ENCODE results near the gene PDE8B.

Gene PDE8B

DNA sequence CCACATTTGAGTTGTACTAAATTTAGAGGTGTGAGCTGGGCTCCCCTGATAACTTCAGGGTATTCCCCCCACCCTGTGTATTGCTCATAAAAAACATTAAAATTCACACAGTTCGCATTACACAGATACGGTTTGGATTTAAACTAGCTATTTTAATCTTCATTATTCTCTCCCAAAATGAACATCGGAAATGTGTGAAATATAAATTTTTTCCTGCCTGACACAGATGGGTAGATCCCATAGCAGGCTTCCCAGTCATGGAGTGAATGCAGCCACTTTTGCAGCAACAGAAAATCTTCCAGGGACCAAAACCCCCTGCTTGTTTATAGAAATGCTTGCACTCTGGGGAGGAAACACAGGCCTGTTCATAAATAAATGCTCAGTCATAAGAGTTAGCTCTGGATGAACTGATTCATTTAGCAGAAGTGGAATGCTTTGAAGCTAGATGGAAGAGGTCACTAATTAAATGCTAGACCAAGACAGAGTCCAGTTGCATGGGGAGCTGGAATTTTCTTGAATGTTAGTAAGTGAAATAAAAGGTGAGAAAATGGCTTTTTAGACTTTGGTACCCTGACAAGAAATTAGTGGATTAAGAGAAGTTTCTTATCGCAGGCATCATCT is 115.6 kb downstream of the PDE8B start:
- DNase-seq (ENCODE audit: low read depth), result no peak

DNA sequence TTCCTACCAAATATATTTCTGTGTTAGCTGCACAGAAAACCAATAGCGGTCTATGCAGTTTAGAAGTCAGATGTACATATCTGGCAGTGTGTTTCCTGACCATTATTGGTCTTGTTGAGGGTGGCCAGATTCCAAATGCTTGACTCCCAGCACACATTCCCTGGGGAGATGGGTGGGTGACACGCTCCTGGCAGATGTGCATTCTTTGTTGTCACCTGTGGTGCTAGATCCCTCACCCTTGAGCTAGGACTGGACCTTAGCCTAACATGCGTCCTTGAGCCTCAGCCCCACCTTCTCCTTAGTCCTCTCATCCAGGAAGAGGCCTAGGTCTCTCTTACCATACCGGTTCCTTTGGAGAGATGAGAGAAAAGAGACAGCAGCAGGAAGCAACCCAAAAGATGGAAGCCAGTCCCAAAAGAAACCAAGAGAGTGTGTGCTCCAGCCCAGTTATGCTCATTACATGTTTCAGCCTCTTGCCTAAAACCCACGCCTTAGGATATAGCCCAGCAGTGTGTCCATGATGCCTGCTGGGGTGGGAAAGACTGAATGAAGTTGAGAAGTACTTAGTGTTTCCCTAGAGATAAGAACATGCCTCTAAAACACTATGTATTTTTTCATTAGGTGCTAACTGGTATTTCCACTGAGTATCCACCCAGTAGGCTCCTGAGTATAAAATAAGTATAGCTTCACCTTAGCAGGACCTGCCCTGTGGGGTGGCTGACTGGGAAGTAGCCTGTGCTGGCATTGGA is 116.7 kb downstream of the PDE8B start:
- DNase-seq (ENCODE audit: low read depth), result no peak

DNA sequence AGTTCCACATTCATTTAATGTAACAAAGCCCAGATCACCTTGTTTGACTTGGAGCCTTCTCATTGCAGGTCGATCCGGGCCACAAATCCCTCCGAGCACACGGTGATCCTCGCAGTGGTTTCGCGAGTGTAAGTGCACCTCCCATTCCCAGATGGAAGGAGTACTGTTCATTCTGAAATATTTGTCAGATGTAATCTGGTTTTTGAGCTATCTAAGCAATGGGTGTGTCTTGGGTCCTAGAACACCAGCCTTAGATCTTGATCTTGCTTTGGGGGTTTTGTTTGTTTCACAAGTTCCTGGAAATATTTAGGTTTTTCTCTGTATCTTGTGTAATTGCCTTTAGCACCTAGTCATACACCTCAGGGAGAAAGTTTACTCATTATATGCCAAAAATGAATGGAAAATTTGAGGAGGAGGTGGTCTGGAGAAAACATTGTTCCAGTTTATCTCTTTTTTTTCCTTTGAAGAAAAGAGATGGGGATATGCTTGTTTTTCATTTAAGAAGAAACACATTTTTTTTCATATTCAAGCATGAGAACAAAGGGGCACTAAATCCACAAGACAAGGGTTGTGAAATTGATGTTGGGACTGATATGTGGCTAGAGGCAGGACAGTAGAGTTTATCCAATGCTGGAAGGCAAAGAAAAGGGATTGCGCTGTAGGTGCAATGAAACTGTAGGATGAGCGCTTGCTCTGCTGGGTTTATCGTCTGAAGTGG is 118.6 kb downstream of the PDE8B start:
- DNase-seq (ENCODE audit: low read depth), result no peak

DNA sequence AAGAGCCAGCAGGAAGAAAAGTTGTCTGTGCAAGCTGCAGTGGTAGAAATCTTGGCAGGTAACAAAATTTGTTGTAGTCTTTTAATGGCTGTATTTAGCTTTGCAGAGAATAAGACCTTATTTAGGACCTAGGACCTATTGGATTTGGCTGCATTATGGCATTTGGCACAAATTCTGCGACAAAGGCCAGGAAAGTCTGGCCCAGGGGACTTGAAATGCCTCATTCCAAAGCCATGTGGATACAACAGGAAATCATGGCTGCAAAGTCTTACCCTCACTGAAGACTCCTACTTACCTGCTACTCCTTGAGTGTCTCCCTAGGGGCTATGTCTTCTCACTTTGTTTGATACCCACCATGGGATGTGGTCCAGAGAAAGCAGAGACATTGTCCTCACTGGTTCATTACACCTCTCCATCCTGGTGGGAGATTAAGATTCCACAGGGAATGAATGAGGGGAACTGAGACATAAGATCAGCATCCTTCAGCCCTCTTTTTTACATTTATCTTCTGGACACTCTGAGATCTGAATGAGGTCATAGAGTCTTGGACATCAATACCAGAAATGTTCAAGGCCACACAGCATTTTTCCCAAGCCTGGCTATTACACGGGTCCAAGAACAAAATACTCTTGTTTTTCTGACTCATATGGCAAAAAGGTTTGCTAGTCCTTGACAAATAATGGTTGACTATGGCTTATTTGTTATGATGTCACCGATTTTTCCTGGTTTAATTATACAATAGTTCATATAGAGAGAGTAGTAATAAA is 119.4 kb downstream of the PDE8B start:
- DNase-seq (ENCODE audit: low read depth), result no peak

DNA sequence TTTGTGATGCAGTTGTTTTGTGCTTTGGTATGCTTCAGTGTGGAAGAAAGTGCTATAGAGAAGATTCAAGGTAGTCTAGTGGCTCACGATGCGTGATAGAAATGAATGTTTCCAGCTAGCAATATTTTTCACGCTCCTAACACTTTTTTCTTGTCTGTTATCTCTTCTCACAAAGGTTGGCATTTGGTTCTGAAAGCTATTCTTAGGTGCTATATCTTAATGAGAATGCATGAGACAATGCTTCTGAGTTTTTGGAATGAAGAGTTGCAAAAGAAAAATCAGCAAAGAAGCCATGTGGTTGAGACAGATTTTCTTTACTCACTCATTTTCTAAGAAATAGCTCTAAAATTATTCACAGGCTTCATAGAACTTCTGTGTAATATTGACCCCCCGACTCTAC is 122.6 kb downstream of the PDE8B start:
- no peak for DNase-seq (ENCODE audit: low read depth)

DNA sequence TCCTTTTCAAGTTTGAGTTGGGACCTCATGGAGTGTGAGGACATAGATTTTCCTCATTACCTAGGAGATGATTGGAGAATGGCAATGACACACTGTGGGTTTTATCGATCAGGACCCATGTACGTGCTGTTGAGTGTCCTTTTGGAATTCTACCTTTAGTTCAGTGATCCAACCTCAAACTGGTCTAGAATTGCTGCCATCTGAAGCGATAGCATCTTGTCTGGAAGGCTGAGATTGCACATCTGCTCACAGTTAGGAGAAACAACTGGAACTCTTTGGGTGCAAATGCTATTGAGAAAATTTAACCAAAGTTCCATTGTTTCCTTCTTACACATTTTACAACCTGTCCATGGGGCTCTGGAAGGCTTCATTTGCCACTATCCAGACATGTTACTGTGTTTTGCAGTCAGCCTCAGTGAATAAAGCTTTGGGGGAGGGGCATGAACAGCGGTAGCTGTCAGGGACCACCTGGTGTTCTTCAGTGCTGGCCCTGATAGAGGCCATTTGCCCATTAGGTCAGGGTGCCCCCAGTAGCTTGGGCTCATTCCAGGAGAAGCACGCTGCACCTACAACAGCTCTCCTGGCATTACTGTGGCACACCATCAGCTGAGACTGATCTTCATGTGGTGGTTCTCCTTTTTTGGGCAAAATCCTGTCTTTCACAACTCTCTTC is 123.1 kb downstream of the PDE8B start:
- no peak for DNase-seq (ENCODE audit: low read depth)

DNA sequence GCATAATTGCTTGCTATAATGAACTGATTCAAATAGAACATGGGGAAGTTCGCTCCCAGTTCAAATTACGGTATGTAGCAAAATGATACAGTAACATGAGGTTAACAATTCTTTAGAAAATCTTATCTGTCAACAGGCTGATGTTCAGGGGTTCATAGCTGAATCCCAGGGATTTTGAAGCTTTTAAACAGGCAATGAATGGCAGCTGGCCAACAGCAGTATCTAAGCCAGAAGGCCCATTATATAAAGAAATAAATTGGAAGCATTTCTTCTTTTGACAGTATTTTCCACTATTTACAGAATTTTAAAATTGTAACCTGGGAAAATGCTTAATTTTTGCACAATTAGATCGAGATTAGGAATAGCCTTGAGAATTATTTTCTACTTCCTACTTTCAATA is 126.8 kb downstream of the PDE8B start:
- no peak for DNase-seq (ENCODE audit: low read depth)

DNA sequence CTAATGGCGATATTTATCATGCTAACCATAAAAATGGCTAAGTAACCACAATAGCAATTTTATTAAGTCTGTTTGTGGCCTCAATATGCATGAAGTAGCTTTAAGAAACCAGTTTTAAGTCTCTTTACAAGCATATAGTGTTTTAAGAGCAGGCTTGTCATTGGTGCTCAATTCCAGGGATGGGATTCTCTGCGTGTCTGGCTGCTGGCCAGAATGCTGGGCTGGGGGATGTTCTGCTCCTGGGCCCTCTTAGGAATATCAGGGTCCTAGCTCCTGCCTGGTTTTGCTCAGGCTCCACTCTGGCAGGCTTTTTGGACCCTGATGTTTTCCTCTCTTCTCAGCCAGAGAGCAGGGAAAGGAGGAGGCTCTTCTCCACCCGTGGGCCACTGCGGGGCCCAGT is 127.2 kb downstream of the PDE8B start:
- no peak for DNase-seq (ENCODE audit: low read depth)

DNA sequence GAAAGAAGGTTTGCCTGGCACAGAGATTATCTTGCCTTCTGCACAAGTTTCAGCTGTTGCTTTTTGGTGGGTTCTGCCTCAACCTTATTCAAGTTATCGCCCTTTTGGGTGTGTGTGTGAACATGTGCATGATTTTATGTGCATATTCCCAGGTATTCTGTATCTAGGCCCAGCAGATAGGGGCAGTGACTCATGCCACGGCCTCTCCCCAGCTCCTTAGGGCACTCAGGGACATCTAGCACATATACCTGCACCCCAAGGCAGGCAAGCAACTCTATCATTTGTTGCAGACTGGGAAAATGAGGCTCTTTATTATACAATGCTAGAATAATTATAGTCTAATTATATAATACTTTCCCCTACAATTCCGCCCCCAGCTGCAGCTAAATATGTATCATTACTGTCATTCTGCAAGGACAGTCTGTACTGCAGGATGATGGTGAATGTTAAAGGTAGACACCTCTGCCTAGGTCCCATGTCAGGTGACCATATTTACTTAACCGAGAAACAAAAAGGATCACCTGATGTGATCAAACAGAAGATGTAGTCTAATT is 128.9 kb downstream of the PDE8B start:
- no peak for DNase-seq (ENCODE audit: low read depth)

DNA sequence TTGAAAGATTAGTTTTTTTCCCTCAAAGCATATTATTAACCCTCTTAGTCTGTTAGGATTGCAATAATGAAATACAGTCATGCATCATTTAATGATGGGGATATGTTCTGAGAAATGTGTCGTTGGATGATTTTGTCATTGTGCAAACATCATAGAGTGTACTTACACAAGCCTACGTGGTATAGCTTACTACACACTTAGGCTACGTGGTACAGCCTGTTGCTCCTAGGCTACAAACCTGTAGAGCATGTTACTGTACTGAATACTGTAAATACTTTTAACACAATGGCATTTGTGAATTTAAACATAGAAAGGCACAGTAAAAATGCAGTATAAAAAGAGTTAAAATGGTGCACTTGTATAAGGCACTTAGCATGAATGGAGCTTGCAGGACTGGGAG is 132.7 kb downstream of the PDE8B start:
- no peak for DNase-seq (ENCODE audit: low read depth)

DNA sequence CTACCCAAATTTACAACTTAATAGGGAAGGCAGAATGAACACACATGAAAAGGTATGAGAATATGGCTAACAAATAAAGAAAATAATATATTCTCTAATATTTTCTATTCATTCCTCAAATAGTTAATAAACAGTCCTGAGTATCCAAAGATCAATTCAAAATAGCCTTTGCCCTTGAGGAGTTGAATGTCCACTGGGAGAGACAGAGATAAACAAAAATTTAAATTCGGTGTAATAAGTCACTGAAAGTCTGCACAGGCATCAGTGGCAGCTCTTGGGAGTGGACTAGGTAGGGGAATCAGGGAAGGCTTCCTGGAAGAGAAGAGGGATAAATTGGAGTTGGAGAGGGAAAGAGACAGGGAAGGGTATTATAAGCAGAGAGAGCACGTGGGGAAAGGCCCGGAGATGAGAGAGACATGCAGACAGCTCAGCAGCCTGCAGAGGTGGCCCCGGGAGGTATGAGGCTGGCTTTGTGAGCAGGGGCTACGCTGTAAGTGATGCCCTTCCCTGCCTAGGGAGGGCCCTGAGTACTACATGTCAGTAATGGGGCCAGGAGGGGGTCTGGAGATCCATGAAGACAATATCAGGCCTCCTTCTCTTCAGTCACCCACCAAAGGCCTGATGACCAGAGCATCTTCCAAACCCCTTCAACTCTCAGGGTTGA is 137.1 kb downstream of the PDE8B start:
- no peak for DNase-seq (ENCODE audit: low read depth)

DNA sequence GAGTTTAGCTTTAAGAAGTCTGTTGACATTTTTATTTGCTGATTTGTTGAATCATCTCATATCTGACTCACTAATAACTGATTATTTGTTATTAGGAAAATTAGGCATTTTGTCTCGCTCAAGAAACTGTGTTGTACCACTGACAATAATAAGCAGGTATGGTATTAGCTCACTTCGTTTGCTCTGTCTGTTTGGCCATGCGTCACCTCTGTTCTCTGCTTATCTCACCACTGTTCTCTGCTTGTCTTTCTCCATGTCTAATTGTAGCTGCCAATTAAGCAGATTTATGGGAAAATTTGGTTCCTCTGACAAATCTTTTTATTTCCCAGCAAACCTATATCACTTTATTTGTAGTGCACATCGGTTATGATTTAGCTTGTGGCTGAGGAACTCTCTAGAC is 142.8 kb downstream of the PDE8B start:
- DNase-seq (ENCODE audit: low read depth), result no peak

DNA sequence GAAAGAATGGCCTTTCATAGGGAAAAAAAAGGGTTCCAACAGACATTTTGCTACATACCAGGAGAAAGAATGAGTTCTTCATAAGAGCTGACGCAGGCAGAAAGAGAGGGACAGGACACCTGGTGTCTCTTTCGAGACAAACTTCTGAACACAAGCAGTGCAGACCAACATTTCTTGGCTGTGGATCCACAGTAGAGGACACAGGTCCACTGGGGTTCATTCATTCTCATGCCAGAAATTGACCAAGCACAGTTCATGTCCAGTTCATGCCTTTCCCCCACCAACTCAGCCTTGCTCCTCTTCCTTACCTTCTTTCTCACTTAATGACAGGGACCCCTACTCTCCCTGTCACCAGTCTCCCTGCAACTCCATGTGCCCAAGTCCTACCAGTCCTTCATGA is 144.0 kb downstream of the PDE8B start:
- no peak for DNase-seq (ENCODE audit: low read depth)

DNA sequence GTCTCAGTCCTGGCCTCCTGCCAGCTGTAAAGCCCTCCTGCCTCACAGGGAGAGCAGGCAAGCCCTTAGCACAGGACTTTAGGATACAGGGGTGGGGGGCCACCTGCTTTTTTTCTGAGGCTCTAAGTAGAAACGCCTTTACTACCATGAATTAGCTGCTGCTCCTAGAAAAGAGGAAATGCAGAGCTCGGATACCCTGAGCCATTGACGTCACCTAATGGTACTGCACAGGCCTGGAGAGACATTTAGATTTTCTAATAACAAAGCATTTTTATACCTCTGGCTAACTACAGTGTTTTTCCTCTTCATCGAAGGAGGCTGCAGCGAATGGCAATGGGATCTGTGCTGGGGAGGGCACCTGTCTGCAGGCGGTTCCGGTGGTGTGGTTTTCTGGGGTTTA is 144.6 kb downstream of the PDE8B start:
- DNase-seq (ENCODE audit: low read depth), result no peak

DNA sequence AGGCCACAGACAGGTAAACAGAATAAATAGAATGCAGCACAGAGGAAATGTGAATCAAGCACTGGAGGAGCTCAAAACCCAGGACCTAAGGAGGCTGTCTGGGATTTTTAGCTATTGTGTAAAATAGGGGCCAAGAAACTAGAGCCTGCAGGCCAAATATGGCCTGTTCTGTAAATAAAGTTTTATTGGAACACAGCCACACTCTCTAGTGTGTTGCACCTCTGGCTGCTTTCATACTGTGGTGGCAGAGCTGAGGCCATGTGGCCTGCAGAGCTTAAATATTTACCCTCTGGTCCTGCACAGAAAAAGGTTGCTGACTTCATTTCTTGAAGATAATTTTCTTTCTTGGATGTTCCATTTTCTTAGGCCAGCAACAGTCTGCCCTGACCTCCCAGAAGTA is 145.3 kb downstream of the PDE8B start:
- no peak for DNase-seq (ENCODE audit: low read depth)

DNA sequence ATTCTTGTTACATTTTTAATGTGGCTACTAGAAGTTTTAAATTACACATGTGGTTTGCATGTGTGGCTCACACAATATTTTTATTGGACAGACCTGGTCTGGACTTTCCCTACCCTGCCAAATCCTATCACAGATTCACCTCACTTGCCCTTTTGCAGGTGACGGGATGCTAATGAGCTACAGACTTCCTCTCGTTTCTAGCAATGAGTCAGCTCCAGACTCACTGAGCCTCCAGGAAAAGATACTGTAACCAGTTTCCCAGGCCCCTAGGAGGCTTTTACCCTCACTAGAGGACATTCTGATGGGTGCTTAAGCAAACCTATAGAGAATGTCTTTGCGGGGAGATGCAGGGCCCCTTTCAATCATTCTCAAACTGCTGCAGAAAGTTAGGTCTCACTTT is 146.3 kb downstream of the PDE8B start:
- DNase-seq (ENCODE audit: low read depth), result peak; percentile 4

DNA sequence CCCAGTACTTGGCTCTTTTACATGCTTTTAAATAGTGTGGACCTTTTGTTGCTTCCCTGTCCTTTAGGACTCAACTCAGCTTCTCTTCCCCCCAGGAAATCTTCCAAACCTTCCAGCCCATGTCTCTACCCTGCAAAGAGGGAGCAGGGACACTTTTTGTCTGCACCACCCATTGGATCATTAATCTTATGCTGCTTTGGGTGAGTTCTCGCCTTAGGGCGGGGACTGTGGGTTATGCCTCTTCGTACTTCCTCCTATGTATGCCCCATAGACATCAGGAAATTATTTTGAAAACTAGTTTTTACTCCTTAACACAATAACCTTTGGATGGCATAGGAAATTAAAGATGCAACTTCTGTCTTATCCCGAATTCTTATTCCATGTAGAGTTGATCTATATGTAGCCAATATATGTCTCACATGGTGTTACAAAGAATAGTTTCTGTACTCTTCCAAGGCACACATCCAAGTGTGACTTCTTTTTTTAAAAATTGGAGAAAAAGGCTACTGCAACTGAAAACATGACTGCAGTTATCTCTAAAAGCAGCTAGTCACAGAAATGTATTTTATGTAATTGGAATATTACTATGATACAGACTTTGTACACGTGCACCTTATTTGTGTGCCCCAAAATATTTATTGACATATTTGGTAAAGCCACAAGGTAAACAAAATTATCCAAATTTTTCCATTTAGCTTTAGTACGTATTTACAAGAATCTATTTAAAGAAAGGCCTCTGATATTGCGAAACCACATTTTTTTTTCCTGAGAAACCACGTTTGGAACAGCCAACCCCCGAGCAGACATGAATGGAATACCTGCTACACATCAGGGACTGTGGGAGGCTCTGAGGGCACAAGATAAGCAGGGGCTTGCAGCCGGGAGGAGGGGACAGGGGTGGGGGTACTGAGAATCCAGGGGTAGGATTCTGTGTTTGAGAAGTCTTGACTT is 148.1 kb downstream of the PDE8B start:
- peak; percentile 10 for DNase-seq (ENCODE audit: low read depth)

DNA sequence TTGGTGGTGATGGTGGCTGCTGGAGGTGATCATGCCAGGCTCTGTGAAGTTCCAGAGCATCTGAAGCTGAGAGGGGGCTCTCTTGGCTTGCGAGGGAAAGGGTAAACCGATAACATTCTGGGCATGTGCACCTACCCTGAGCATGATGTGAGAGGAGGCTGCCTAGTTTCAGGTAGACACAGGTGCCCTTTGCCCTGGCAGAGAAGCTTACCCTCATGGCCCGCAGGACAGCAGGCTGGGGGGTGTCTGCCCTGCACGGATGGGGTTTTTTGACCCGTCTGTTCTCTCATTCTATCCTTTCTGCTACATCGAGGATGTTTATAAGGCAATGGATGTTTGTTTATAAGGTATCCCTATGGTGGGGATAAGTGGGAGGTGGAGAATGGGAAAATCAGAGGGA is 148.8 kb downstream of the PDE8B start:
- no peak for DNase-seq (ENCODE audit: low read depth)

DNA sequence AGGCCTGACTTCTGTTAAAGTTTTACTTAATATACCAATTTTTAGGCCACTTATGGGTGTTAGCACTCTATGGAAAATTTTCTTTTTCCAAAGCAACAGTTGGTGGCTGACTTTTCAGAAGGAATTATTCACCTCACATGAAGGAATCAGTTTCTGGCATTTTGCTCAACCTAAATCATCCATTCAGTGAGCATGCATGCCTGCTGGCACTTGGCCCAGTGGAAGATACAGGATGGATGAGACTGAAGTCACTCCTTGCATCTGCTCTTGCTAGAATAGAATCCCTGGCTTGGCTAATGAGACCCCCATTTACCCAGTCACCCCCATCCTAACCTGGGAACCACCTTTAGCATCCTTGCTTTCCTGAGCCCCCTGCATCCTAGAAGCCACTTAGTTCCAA is 149.9 kb downstream of the PDE8B start:
- no peak for DNase-seq (ENCODE audit: low read depth)

DNA sequence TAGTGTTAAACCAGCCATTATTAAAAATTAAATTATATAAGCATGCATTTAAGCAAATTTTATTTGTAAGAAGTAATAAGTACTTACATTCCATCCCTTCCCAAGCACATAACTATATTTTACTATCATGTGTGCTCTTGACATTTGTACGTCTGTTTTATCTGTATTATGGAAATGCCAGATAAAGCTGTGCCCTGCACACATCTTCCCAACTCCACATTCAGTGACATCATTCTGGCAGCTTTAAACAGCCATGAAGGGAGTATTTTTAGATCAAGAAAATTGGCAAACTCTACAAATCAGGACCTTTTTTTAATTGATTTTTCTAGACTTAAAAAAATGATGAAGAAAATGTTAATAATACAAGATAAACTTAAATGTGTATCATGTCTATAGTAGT is 150.5 kb downstream of the PDE8B start:
- no peak for DNase-seq (ENCODE audit: low read depth)

Measured in non-pigmented ciliary epithelial cell (primary cell).